SK-N-MC (cell line): ENCODE measurements around the gene EPB41L4A.

Experiments used
- DNase-seq: peaks from one replicate; pipeline ENCODE4 v3.0.0-alpha.2; 2011; ENCODE audit warnings: low read depth, low spot score
- H3K27ac ChIP-seq: fragments of 200-600 bp; sonication (generic); 2 replicates; pipeline ENCODE4 v1.5.1; 2016; ENCODE audit warnings: mixed run types
- H3K36me3 ChIP-seq: fragments of 200-600 bp; sonication (generic); 2 replicates; pipeline ENCODE4 v1.6.1; 2017; ENCODE audit warnings: antibody characterized with exemption, low read length, mixed read lengths; ENCODE audit not compliant: insufficient read depth
- H3K4me3 ChIP-seq: fragments of 200-600 bp; sonication (generic); 2 replicates; pipeline ENCODE4 v1.5.1; 2016
- H3K9ac ChIP-seq: fragments of 200-600 bp; sonication (generic); 2 replicates; pipeline ENCODE4 v1.8.0; 2017; ENCODE audit warnings: mixed run types, mixed read lengths; ENCODE audit not compliant: insufficient read length
- H3K9me3 ChIP-seq: fragments of 200-600 bp; sonication (generic); 2 replicates; pipeline ENCODE4 v1.6.1; 2017; ENCODE audit warnings: low read depth, mild to moderate bottlenecking, antibody characterized with exemption, low read length, moderate library complexity, mixed read lengths
- EZH2 ChIP-seq: fragments of 200-600 bp; sonication (generic); IDR thresholded peaks from one replicate; pipeline ENCODE4 v1.6.1; 2017; ENCODE audit warnings: antibody characterized with exemption
- FOXP2 ChIP-seq: optimal IDR thresholded peaks from 2 replicates; pipeline ENCODE3; 2011; ENCODE audit warnings: mild to moderate bottlenecking, moderate library complexity; ENCODE audit not compliant: insufficient read depth; ENCODE audit errors: extremely low read length, control extremely low read depth
- POLR2AphosphoS5 ChIP-seq: IDR thresholded peaks from 2 replicates; pipeline ENCODE4 v1.6.1; 2012; ENCODE audit warnings: mild to moderate bottlenecking, low read depth, low read length, borderline replicate concordance

Gene EPB41L4A

GRCh38 chr5:112386766-112387165, 32.3 kb downstream of the EPB41L4A start:
- no peaks in the 10 kb centered on the region for H3K36me3 ChIP-seq
- no peak overlapping the region for H3K27ac ChIP-seq
- H3K9ac ChIP-seq = no peak overlapping the region
- TF ChIP-seq FOXP2 (no peak), EZH2 (no peak), POLR2AphosphoS5 (no peak)
- no peak for DNase-seq
- no peak overlapping the region for H3K4me3 ChIP-seq
- no peaks in the 10 kb centered on the region for H3K9me3 ChIP-seq

- no peak for TF ChIP-seq FOXP2
- TF ChIP-seq EZH2 = no peak
- TF ChIP-seq POLR2AphosphoS5 = no peak
- H3K9me3 ChIP-seq = no peaks in the 10 kb centered on the region
- no peak overlapping the region for H3K9ac ChIP-seq
- H3K27ac ChIP-seq = no peak overlapping the region
- no peaks in the 10 kb centered on the region for H3K36me3 ChIP-seq
- no peak overlapping the region for H3K4me3 ChIP-seq
- no peak for DNase-seq
Measured at GRCh38 chr5:112385969-112386368, 33.1 kb downstream of the EPB41L4A start.

DNA sequence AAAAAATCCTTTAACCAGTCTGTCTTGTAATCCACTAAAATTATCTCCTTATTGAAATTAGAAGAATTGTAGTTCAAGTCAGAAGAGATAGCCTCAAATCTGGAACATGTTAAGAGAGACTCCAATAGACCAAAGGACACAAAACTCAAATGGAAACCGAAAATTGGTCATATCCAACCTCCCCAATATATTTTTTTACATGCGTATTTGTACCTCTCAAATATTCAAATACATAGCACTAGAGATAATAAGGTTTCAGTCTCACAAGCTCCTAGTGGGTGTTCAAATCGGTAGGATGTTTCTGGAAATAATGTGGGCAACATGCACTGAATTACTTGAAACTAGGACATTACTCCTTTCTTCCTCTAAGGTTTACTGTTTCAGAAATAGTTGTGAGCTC, 33.5 kb downstream of the EPB41L4A start:
- H3K4me3 ChIP-seq = no peak overlapping the region
- DNase-seq = no peak
- no peaks in the 10 kb centered on the region for H3K36me3 ChIP-seq
- no peaks in the 10 kb centered on the region for H3K9me3 ChIP-seq
- H3K27ac ChIP-seq = no peak overlapping the region
- H3K9ac ChIP-seq = no peak overlapping the region
- TF ChIP-seq FOXP2 (no peak), EZH2 (no peak), POLR2AphosphoS5 (no peak)

- Histone ChIP-seq H3K4me3 (no peak overlapping the region), H3K9ac (no peak overlapping the region), H3K36me3 (no peaks in the 10 kb centered on the region), H3K9me3 (no peaks in the 10 kb centered on the region), H3K27ac (no peak overlapping the region)
- TF ChIP-seq POLR2AphosphoS5 = no peak
- TF ChIP-seq EZH2 = no peak
- no peak for TF ChIP-seq FOXP2
- no peak for DNase-seq
Measured at GRCh38 chr5:112384523-112384922, 34.6 kb downstream of the EPB41L4A start.

- Histone ChIP-seq H3K9me3 (no peaks in the 10 kb centered on the region), H3K9ac (no peak overlapping the region), H3K27ac (no peak overlapping the region), H3K4me3 (no peak overlapping the region), H3K36me3 (no peaks in the 10 kb centered on the region)
- no peak for DNase-seq
- TF ChIP-seq FOXP2 (no peak), POLR2AphosphoS5 (no peak), EZH2 (no peak)
Measured at GRCh38 chr5:112382886-112383285, 36.2 kb downstream of the EPB41L4A start.

DNA sequence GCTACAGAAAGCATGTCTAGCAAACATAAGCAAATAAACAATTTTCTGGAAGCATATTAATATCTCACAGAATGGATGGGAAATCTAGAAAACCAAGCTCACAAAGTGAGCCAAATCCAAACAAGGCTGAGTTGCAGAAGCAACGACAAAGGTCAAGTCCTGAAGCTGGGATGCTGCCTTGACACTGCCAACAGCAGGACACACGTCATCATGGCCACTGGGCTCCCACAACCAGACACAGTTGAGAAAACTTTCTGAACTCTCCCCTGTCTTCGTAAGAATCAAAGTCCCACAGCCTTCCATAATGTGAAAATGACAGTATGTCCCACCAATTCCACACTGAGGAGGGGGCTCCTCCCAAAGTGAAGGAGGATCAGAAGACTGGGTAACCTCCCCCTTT, 37.6 kb downstream of the EPB41L4A start:
- H3K9ac ChIP-seq = no peak overlapping the region
- H3K36me3 ChIP-seq = no peaks in the 10 kb centered on the region
- H3K9me3 ChIP-seq = no peaks in the 10 kb centered on the region
- H3K4me3 ChIP-seq = no peak overlapping the region
- TF ChIP-seq EZH2 (no peak), POLR2AphosphoS5 (no peak), FOXP2 (no peak)
- no peak for DNase-seq
- H3K27ac ChIP-seq = no peak overlapping the region

DNA sequence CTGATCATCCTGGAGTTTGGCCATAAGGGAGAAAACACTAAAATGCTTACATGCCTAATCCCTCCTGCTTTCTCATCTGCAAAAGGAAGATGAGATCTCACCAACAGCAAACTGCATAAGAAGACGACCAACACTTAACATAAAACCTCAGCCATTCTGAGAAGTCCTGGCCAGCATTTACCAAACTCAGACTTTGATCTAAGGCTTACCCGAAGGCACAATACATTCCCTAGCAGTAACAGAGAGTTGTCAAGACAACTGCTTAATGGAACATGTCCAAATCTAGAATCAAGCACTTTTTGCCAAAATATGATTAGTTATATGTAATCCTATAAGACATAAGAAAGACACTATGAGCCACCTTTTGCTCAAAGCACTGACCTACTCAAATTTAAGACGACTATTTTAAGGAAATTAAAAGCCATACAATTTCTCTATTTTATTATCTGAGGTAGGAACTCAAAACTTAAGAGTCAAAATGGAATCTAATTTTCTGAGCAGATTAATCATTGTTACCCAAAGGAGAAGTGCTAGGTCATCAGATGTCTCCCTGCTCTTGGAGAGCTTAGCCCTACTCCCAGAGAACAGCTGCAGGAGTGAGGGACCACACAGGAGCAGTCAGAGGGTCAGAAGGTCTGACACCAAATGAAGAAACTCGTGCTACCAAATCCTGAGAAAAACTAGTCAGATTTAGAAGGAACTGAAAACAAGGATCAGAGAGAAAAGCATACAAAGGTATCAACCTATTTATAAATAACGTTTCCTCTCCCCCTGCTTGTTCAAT, 39.3 kb downstream of the EPB41L4A start:
- no peak for TF ChIP-seq FOXP2
- no peak for TF ChIP-seq EZH2
- no peak for TF ChIP-seq POLR2AphosphoS5
- no peak for DNase-seq
- Histone ChIP-seq H3K4me3 (no peak overlapping the region), H3K36me3 (no peaks in the 10 kb centered on the region), H3K27ac (no peak overlapping the region), H3K9me3 (no peaks in the 10 kb centered on the region), H3K9ac (no peak overlapping the region)

DNA sequence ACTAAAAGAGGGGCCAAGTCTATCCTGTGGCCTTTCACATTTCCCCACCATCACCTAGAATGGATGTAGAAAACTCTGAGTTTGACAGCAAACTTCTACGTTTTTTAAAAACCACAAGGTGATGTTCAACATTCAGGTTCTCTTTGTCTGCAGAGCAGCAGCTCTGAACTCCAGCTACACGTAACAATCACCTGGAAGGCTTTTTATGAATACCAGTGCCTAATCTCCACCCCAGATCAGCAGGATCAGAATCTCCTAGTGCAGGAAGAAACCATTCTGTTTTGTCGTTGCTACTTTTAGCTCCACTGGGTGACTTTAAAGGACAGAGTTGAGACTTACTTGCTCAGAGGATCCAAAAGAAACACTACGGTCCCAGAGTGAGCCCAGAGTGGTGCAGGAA, 44.3 kb downstream of the EPB41L4A start:
- Histone ChIP-seq H3K4me3 (no peak overlapping the region), H3K36me3 (no peaks in the 10 kb centered on the region), H3K9me3 (no peaks in the 10 kb centered on the region), H3K27ac (no peak overlapping the region), H3K9ac (no peak overlapping the region)
- no peak for TF ChIP-seq FOXP2
- no peak for TF ChIP-seq POLR2AphosphoS5
- no peak for TF ChIP-seq EZH2
- no peak for DNase-seq

DNA sequence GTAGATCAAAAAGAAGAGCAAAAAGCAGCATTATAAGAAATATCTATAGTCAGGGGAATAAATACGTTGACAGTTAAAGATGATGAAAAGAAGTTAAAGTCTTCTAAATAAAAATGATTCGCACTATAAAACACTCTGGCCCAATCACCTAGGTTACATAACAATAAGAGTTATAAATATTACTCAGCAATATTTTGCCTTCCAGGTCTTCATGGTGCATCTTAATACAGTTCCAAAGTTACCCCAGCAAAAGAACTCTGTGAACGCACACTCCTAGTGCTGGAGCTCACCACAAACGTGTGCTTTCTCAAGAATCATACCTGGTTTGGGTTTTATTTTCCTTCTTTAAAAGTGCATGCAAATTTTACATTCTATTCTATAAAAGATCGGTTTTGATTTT, 44.7 kb downstream of the EPB41L4A start:
- no peak for TF ChIP-seq FOXP2
- no peak for TF ChIP-seq EZH2
- no peak for TF ChIP-seq POLR2AphosphoS5
- Histone ChIP-seq H3K36me3 (no peaks in the 10 kb centered on the region), H3K27ac (no peak overlapping the region), H3K9ac (no peak overlapping the region), H3K9me3 (no peaks in the 10 kb centered on the region), H3K4me3 (no peak overlapping the region)
- no peak for DNase-seq
